Panc1 (cell line): Measurements from ENCODE around the gene SCGB1D4. TPM values are rescaled to one million over a fixed set of nuclear protein-coding genes. Genes with fewer than 3 reads are reported as not detected.

Experiments
- ATAC-seq: fragments of 200-7000 bp; cut with Tn5 transposase; 2 replicates; pipeline ENCODE4 v1.9.1; 2020; ENCODE audit warnings: mild to moderate bottlenecking, moderate library complexity
- BruUV-seq: library from RNA; stranded (reverse); fragments of 400-500 nt; replicated peaks from 2 replicates; lab custom pipeline; 2021; lab: Mats Ljungman, UMichigan
- CTCF ChIA-PET: fragments of 300-600 bp; sonication (Branson Sonifier 250); formaldehyde crosslinking; loops from one replicate; lab custom pipeline; 2022; ENCODE audit warnings: antibody characterized with exemption; lab: Charles Lee
- POLR2A ChIA-PET: fragments of 300-600 bp; sonication (Branson Sonifier 250); formaldehyde crosslinking; loops from one replicate; lab custom pipeline; 2022; ENCODE audit warnings: antibody characterized with exemption; lab: Charles Lee
- DNase-seq: peaks from one replicate; pipeline ENCODE4 v3.0.0-alpha.2; 2010; ENCODE audit warnings: low read depth, low spot score
- H3K27ac ChIP-seq: 2 replicates; pipeline ENCODE4 v1.5.1; 2011; ENCODE audit warnings: mild to moderate bottlenecking, low read length, inconsistent platforms
- H3K27me3 ChIP-seq: fragments of 200-500 bp; sonication (Bioruptor generic); 2 replicates; pipeline ENCODE4 v1.6.0; 2014; ENCODE audit warnings: low read length, inconsistent platforms; ENCODE audit not compliant: control insufficient read depth, insufficient read depth
- H3K36me3 ChIP-seq: fragments of 200-500 bp; sonication (Bioruptor generic); 2 replicates; pipeline ENCODE4 v1.5.1; 2014; ENCODE audit warnings: inconsistent platforms, mild to moderate bottlenecking, low read length, moderate library complexity; ENCODE audit not compliant: control insufficient read depth, insufficient read depth
- H3K4me1 ChIP-seq: 2 replicates; pipeline ENCODE4 v1.5.1; 2011; ENCODE audit warnings: inconsistent platforms, mild to moderate bottlenecking, low read length, moderate library complexity; ENCODE audit not compliant: control insufficient read depth, insufficient read depth
- H3K4me3 ChIP-seq, 2 experiments: 2 replicates each; pipeline ENCODE4 v1.5.1; 2011 to 2012; ENCODE audit warnings: low read depth in 2 of 2, low read length in 2 of 2, mild to moderate bottlenecking in 2 of 2, inconsistent platforms in 1 of 2, moderate library complexity in 1 of 2
- H3K9me3 ChIP-seq: fragments of 200-500 bp; sonication (Bioruptor generic); 2 replicates; pipeline ENCODE4 v1.5.1; 2014; ENCODE audit warnings: low read depth, mild to moderate bottlenecking, inconsistent platforms, low read length, moderate library complexity; ENCODE audit not compliant: control insufficient read depth, insufficient read depth
- CTCF ChIP-seq: fragments of 450-650 bp; IDR thresholded peaks from 2 replicates; pipeline ENCODE4 v1.5.1; 2017; ENCODE audit warnings: mild to moderate bottlenecking
- POLR2AphosphoS5 ChIP-seq: IDR thresholded peaks from 2 replicates; pipeline ENCODE4 v1.6.1; 2012; ENCODE audit warnings: mild to moderate bottlenecking, low read depth, low read length, moderate library complexity
- REST ChIP-seq, 2 experiments: IDR thresholded peaks; 2 replicates each; pipeline ENCODE4 v1.6.1; 2011 to 2012; ENCODE audit warnings: low read depth in 2 of 2, control low read depth in 1 of 2, low read length in 1 of 2, mild to moderate bottlenecking in 1 of 2, moderate library complexity in 1 of 2; ENCODE audit not compliant: insufficient read depth in 1 of 2
- SIN3A ChIP-seq: IDR thresholded peaks from 2 replicates; pipeline ENCODE4 v1.6.1; 2012; ENCODE audit warnings: low read depth, mild to moderate bottlenecking, low read length, moderate library complexity, borderline replicate concordance; ENCODE audit not compliant: insufficient read depth
- TCF7L2 ChIP-seq: IDR thresholded peaks from 2 replicates; pipeline ENCODE4 v1.6.1; 2011; ENCODE audit warnings: mild to moderate bottlenecking, low read depth, low read length, inconsistent platforms
- in situ Hi-C: cut with HindIII; loops from 2 replicates; pipeline ENCODE4 v1.10.0; 2016; ENCODE audit warnings: low sequenced_read_pairs, low pct_unique_long_range_greater_than_20kb
- intact Hi-C: fragments of 100-400 bp; cut with micrococcal nuclease; formaldehyde crosslinking; loops from one replicate; pipeline ENCODE4 v1.10.0; 2022; ENCODE audit not compliant: unreplicated experiment
- total RNA-seq: library from RNA; stranded (reverse); gene quantifications from one replicate; pipeline ENCODE4 v1.2.1, GENCODE V29; 2021; ENCODE audit not compliant: unreplicated experiment

The SCGB1D4 gene
- total RNA-seq, 1 experiment from 2014 or later = not detected

- BruUV-seq = no TSS peak
- Histone ChIP-seq H3K4me1 (no peaks in the 10 kb centered on the region), H3K27me3 (peaks cover 2% of the 10 kb centered on the region), H3K36me3 (no peaks in the 10 kb centered on the region), H3K4me3 (no peak overlapping the region), H3K9me3 (no peaks in the 10 kb centered on the region), H3K27ac (no peak overlapping the region)
- ATAC-seq (no peak), DNase-seq (no peak)
- in situ Hi-C loops = no loop called here
- ChIA-PET CTCF (no interaction called here), POLR2A (no interaction called here)
- intact Hi-C loops = no loop called here
- no peak for TF ChIP-seq SIN3A
These were observed 7.4 kb upstream of the SCGB1D4 start for GRCh38 chr11:62306227-62306626.

GRCh38 chr11:62295504-62295903, 3.4 kb downstream of the SCGB1D4 start:
- BruUV-seq = no TSS peak
- POLR2A ChIA-PET = no interaction called here
- no peak for TF ChIP-seq CTCF
- TF ChIP-seq REST (IDR thresholded peaks at IDR 0.05; ENCODE audit: insufficient read depth in 1 of 2, low read depth in 2 of 2, low read length in 1 of 2) = peak; percentile 85 to 90
- TF ChIP-seq SIN3A = no peak

GRCh38 chr11:62280452-62280851, 18.4 kb downstream of the SCGB1D4 start:
- DNase-seq (no peak), ATAC-seq (no peak)
- Histone ChIP-seq H3K4me3 (no peak overlapping the region), H3K27me3 (peaks cover 4% of the 10 kb centered on the region; the same call in 1 of the 2 replicates), H3K27ac (no peak overlapping the region), H3K36me3 (no peaks in the 10 kb centered on the region), H3K4me1 (no peaks in the 10 kb centered on the region), H3K9me3 (peaks cover 9% of the 10 kb centered on the region; the same call in 1 of the 2 replicates)
- TF ChIP-seq REST (IDR thresholded peaks at IDR 0.05; ENCODE audit: insufficient read depth in 1 of 2, low read depth in 2 of 2, low read length in 1 of 2) (no peak), TCF7L2 (no peak), SIN3A (no peak), POLR2AphosphoS5 (no peak), CTCF (no peak)
- BruUV-seq = no TSS peak
- ChIA-PET POLR2A (no interaction called here), CTCF (no interaction called here)
- in situ Hi-C loops = no loop called here
- intact Hi-C loops = no loop called here

More at GRCh38 chr11:62295504-62295903, 3.4 kb downstream of the SCGB1D4 start:
- Histone ChIP-seq H3K36me3 (no peaks in the 10 kb centered on the region), H3K27ac (no peak overlapping the region), H3K9me3 (no peaks in the 10 kb centered on the region), H3K4me3 (no peak overlapping the region), H3K27me3 (peaks cover 16% of the 10 kb centered on the region), H3K4me1 (no peaks in the 10 kb centered on the region)
- intact Hi-C loops (no loop called here), in situ Hi-C loops (no loop called here)
- DNase-seq (no peak), ATAC-seq (no peak)
- CTCF ChIA-PET = no interaction called here
